HPDE6-E6E7 (cell line): ENCODE data around the gene WFDC1.
A peak's percentile ranks its signal among the peaks of the same experiment; 100 is the strongest.

ENCODE experiments used
- DNase-seq: peaks from one replicate; pipeline ENCODE4 v3.0.0; 2011; ENCODE audit warnings: missing footprints; ENCODE audit errors: extremely low spot score

WFDC1 gene

GRCh38 chr16:84351630-84352029 lies 57.0 kb downstream of the WFDC1 start:
- DNase-seq: no peak

GRCh38 chr16:84354306-84354705 lies 59.6 kb downstream of the WFDC1 start:
- no peak for DNase-seq

GRCh38 chr16:84355149-84355548 lies 60.5 kb downstream of the WFDC1 start:
- DNase-seq: no peak

- DNase-seq: no peak
Measured at GRCh38 chr16:84356176-84356575, 61.5 kb downstream of the WFDC1 start.

- DNase-seq: peak; percentile 74
Measured at GRCh38 chr16:84356591-84357116, 62.0 kb downstream of the WFDC1 start.

- DNase-seq: peak; percentile 97
Measured at GRCh38 chr16:84357191-84357651, 62.5 kb downstream of the WFDC1 start.

- DNase-seq: no peak
Measured at GRCh38 chr16:84358601-84359295, 64.1 kb downstream of the WFDC1 start.

GRCh38 chr16:84359326-84359725 lies 64.6 kb downstream of the WFDC1 start:
- DNase-seq: no peak

- no peak for DNase-seq
Measured at GRCh38 chr16:84360170-84360569, 65.5 kb downstream of the WFDC1 start.

- no peak for DNase-seq
Measured at GRCh38 chr16:84360748-84361147, 66.1 kb downstream of the WFDC1 start.

GRCh38 chr16:84361546-84361945 lies 66.9 kb downstream of the WFDC1 start:
- DNase-seq: no peak

GRCh38 chr16:84362471-84362941 lies 67.8 kb downstream of the WFDC1 start:
- no peak for DNase-seq

- no peak for DNase-seq
Measured at GRCh38 chr16:84366208-84366607, 71.5 kb downstream of the WFDC1 start.

- DNase-seq: no peak
Measured at GRCh38 chr16:84367297-84367680, 72.6 kb downstream of the WFDC1 start.

GRCh38 chr16:84367750-84368307 lies 73.2 kb downstream of the WFDC1 start:
- DNase-seq: no peak

- peak; percentile 88 for DNase-seq
Measured at GRCh38 chr16:84368308-84368996, 73.8 kb downstream of the WFDC1 start, which contains the start of gene ATP2C2. ATP2C2 (plus strand) TSS chr16:84368538; CDS start chr16:84368616, 78 bp downstream.

GRCh38 chr16:84369105-84369504 lies 74.4 kb downstream of the WFDC1 start:
- DNase-seq: no peak

- DNase-seq: no peak
Measured at GRCh38 chr16:84369938-84370627, 75.4 kb downstream of the WFDC1 start.

GRCh38 chr16:84370723-84371552 lies 76.3 kb downstream of the WFDC1 start:
- no peak for DNase-seq

- DNase-seq: no peak
Measured at GRCh38 chr16:84371553-84371865, 76.8 kb downstream of the WFDC1 start.

GRCh38 chr16:84373907-84374489 lies 79.3 kb downstream of the WFDC1 start:
- no peak for DNase-seq
